OCI-LY7 (cell line): ENCODE data around the gene HSD17B3. TPM values are rescaled to one million over a fixed set of nuclear protein-coding genes. Genes with fewer than 3 reads are reported as not detected.
"Not testable (repeated sequence)": the region's sequence is repeated elsewhere in the genome, so short reads cannot be mapped to it uniquely, and the experiment has no call there.

ENCODE experiments used
- BruUV-seq: library from RNA; stranded (reverse); fragments of 400-500 nt; replicated peaks from 2 replicates; lab custom pipeline; 2021; lab: Mats Ljungman, UMichigan
- CTCF ChIA-PET: fragments of 300-600 bp; sonication (Branson Sonifier 250); formaldehyde crosslinking; loops from one replicate; lab custom pipeline; 2022; ENCODE audit warnings: antibody characterized with exemption; ENCODE audit not compliant: unreplicated experiment; lab: Charles Lee
- POLR2A ChIA-PET: fragments of 300-600 bp; sonication (Branson Sonifier 250); formaldehyde crosslinking; loops from one replicate; lab custom pipeline; 2022; ENCODE audit warnings: antibody characterized with exemption; lab: Charles Lee
- DNase-seq: peaks from one replicate; pipeline ENCODE4 v3.0.0-alpha.2; 2015; ENCODE audit warnings: low spot score
- H2AFZ ChIP-seq: fragments of 200-600 bp; sonication (generic), shearing (Covaris generic); 2 replicates; pipeline ENCODE4 v1.6.1; 2014; ENCODE audit warnings: mild to moderate bottlenecking, antibody characterized with exemption, low read length, moderate library complexity
- H3K27ac ChIP-seq: fragments of 200-600 bp; sonication (generic); 2 replicates; pipeline ENCODE4 v1.5.1; 2014; ENCODE audit warnings: mixed run types, low read depth, mild to moderate bottlenecking, moderate library complexity, low read length, inconsistent platforms; ENCODE audit not compliant: poor library complexity, severe bottlenecking
- H3K36me3 ChIP-seq: fragments of 200-600 bp; sonication (generic); 2 replicates; pipeline ENCODE4 v1.6.1; 2014; ENCODE audit warnings: mild to moderate bottlenecking, antibody characterized with exemption, low read length, moderate library complexity, mixed read lengths; ENCODE audit not compliant: insufficient read depth
- H3K4me1 ChIP-seq: fragments of 200-600 bp; sonication (generic); 2 replicates; pipeline ENCODE4 v1.5.1; 2014; ENCODE audit warnings: mild to moderate bottlenecking, low read length; ENCODE audit not compliant: insufficient read depth, poor library complexity, severe bottlenecking
- H3K4me2 ChIP-seq: fragments of 200-600 bp; sonication (generic); 2 replicates; pipeline ENCODE4 v1.6.1; 2014; ENCODE audit warnings: mild to moderate bottlenecking, low read length
- H3K4me3 ChIP-seq: fragments of 200-600 bp; sonication (generic); 2 replicates; pipeline ENCODE4 v1.5.1; 2014; ENCODE audit warnings: mild to moderate bottlenecking, low read depth, low read length; ENCODE audit not compliant: poor library complexity, severe bottlenecking
- H3K79me2 ChIP-seq: fragments of 200-600 bp; sonication (generic); 2 replicates; pipeline ENCODE4 v1.6.1; 2016; ENCODE audit warnings: low read depth, mild to moderate bottlenecking, low read length, moderate library complexity, mixed read lengths; ENCODE audit not compliant: insufficient read depth
- H3K9me2 ChIP-seq: fragments of 200-600 bp; sonication (generic); 2 replicates; pipeline ENCODE4 v1.6.1; 2016; ENCODE audit warnings: mild to moderate bottlenecking, low read length, mixed read lengths; ENCODE audit not compliant: insufficient read depth
- H3K9me3 ChIP-seq: fragments of 200-600 bp; sonication (generic); 2 replicates; pipeline ENCODE4 v1.6.1; 2014; ENCODE audit warnings: mild to moderate bottlenecking, mixed run types, low read length, mixed read lengths
- H4K20me1 ChIP-seq: fragments of 200-600 bp; sonication (generic); 2 replicates; pipeline ENCODE4 v1.6.1; 2014; ENCODE audit warnings: mild to moderate bottlenecking, antibody characterized with exemption, low read length, moderate library complexity, mixed read lengths; ENCODE audit not compliant: insufficient read depth
- CTCF ChIP-seq: fragments of 200-600 bp; sonication (generic); conservative IDR thresholded peaks from 2 replicates; pipeline ENCODE4 v1.5.1; 2014; ENCODE audit warnings: mild to moderate bottlenecking, antibody characterized with exemption, low read length, moderate library complexity, mixed read lengths
- EZH2phosphoT487 ChIP-seq: fragments of 200-600 bp; sonication (generic); IDR thresholded peaks from 2 replicates; pipeline ENCODE4 v1.6.1; 2018; ENCODE audit warnings: low read depth, borderline replicate concordance, mild to moderate bottlenecking, mixed run types, antibody characterized with exemption, low read length, moderate library complexity, mixed read lengths
- intact Hi-C: fragments of 100-400 bp; cut with micrococcal nuclease; formaldehyde crosslinking; loops from one replicate; pipeline ENCODE4 v1.10.0; 2022; ENCODE audit not compliant: unreplicated experiment
- total RNA-seq, 2 experiments: library from RNA; depleted of rRNA in 1 of 2; stranded (reverse); fragments of >200 nt in 1 of 2; shearing (Covaris generic) in 1 of 2; gene quantifications; 2 replicates each; pipeline ENCODE4 v1.2.3, GENCODE V29; 2014 to 2022

HSD17B3 gene
- total RNA-seq, 2 experiments from 2014 or later = not detected

DNA sequence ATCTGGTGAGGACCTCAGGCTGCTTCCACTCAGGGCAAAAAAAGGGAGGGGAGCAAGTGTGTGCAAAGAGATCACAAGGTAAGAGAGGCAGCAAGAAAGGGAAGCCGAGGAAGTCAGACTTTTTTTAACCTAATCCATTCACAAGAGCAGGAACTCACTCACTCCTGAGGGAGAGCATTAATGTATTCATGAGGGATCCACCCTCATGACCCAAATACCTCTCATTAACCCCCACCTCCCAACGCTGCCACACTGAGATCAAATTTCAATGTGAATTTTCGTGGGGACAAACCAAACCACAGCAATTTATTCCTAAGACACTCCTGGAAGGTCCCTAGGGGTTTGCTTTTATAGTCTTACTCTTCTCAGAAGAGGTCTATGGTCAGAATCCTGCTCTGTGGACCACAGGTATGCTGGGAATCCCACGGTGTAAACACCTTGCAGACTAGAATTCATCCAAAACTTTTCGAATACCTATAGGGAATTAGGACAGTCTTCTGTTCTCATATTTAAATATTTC lies 108.7 kb downstream of the HSD17B3 start:
- BruUV-seq = no TSS peak
- POLR2A ChIA-PET = interaction anchor here (0.6 kb wide), 1 partner anchor 686 kb away, joined by 3 read pairs; no protein-coding TSS in a partner anchor
- CTCF ChIA-PET = no interaction called here

DNA sequence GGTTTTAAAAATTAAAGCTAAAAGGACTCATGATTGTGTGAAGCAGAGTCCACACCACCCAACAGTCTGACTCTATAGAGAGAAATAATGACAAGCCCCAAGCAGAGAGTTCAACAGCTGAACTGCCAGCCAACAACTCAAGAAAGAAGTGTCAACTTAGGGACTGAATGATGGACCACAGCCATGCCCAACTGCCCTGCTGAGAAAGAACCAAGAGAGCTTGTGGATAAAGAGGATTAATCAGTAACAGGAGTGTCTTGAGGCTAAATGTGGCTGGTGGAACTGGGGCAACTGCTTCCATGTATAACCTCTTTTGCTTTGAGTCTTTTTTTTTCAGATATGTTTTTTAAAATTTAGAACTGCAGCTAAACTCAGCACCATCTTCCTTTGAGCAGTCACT lies 109.3 kb downstream of the HSD17B3 start:
- BruUV-seq = no TSS peak
- TF ChIP-seq CTCF (no peak), EZH2phosphoT487 (no peak)
- Histone ChIP-seq H3K4me2 (no peak overlapping the region), H3K9me2 (no peaks in the 10 kb centered on the region), H3K27ac (no peak overlapping the region), H2AFZ (no peak overlapping the region), H3K4me1 (no peaks in the 10 kb centered on the region), H4K20me1 (no peaks in the 10 kb centered on the region), H3K4me3 (no peak overlapping the region), H3K9me3 (no peaks in the 10 kb centered on the region), H3K79me2 (no peaks in the 10 kb centered on the region), H3K36me3 (no peaks in the 10 kb centered on the region)
- ChIA-PET CTCF (no interaction called here), POLR2A (interaction anchor here (0.6 kb wide), 1 partner anchor 687 kb away, joined by 3 read pairs; no protein-coding TSS in a partner anchor)
- no peak for DNase-seq
- intact Hi-C loops = no loop called here

More for the DNA sequence above, 108.7 kb downstream of the HSD17B3 start:
- Histone ChIP-seq H3K36me3 (no peaks in the 10 kb centered on the region), H3K9me2 (no peaks in the 10 kb centered on the region), H3K79me2 (no peaks in the 10 kb centered on the region), H4K20me1 (no peaks in the 10 kb centered on the region), H3K9me3 (no peaks in the 10 kb centered on the region), H3K4me1 (no peaks in the 10 kb centered on the region), H3K4me2 (no peak overlapping the region), H3K27ac (no peak overlapping the region), H3K4me3 (no peak overlapping the region), H2AFZ (no peak overlapping the region)
- no peak for DNase-seq
- intact Hi-C loops = no loop called here
- no peak for TF ChIP-seq EZH2phosphoT487
- TF ChIP-seq CTCF = no peak

- CTCF ChIA-PET = no interaction called here
- POLR2A ChIA-PET = no interaction called here
- H3K4me1 ChIP-seq = no peaks in the 10 kb centered on the region
- TF ChIP-seq EZH2phosphoT487 (no peak), CTCF (no peak)
- H3K79me2 ChIP-seq = no peaks in the 10 kb centered on the region
- H3K9me3 ChIP-seq = no peaks in the 10 kb centered on the region
- DNase-seq = no peak
- BruUV-seq = no TSS peak
- no peaks in the 10 kb centered on the region for H3K9me2 ChIP-seq
- H3K4me3 ChIP-seq = no peak overlapping the region
- no peak overlapping the region for H2AFZ ChIP-seq
- H3K4me2 ChIP-seq = no peak overlapping the region
- no peaks in the 10 kb centered on the region for H4K20me1 ChIP-seq
- intact Hi-C loops = no loop called here
- H3K27ac ChIP-seq = no peak overlapping the region
- no peaks in the 10 kb centered on the region for H3K36me3 ChIP-seq
These were observed 112.0 kb downstream of the HSD17B3 start for GRCh38 chr9:96189995-96190394.

DNA sequence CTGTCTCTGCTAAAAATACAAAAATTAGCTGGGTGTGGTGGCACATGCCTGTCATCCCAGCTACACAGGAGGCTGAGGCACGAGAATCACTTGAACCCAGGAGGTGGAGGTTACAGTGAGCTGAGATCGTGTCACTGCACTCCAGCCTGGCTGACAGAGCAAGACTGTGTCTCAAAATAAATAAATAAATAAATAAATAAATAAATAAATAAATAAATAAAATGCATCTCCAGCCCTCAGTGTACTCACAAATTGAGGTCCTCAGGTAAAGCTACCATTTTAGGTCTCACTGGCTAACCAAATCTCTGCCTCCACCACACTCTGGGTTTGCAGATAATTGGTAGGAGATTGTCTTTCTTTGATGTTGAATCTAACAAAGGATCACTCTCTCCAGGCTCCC lies 112.4 kb downstream of the HSD17B3 start:
- H3K4me1 ChIP-seq, H3K4me3 ChIP-seq, H3K9me3 ChIP-seq, H4K20me1 ChIP-seq, POLR2A ChIA-PET, intact Hi-C loops, DNase-seq, H3K27ac ChIP-seq, H3K36me3 ChIP-seq, CTCF ChIA-PET, H3K4me2 ChIP-seq, BruUV-seq, H3K79me2 ChIP-seq, H2AFZ ChIP-seq, H3K9me2 ChIP-seq: not testable (repeated sequence)
